ENCODE data around the gene SLC5A12.
"Not testable (repeated sequence)": the region's sequence is repeated elsewhere in the genome, so short reads cannot be mapped to it uniquely, and the experiment has no call there.

DNA sequence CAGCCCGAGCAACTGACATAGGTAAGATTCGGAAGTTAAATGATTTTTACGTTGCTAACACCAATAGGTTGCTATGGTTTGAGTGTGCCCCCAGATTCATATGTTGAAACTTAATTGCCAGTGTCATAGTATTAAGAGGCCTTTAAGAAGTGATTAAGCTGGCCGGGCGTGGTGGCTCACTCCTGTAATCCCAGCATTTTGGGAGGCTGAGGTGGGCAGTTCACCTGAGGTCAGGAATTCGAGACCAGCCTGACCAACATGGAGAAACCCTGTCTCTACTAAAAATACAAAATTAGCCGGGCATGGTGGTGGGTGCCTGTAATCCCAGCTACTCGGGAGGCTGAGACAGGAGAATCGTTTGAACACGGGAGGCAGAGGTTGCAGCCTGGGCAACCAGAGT, 78.5 kb downstream of the SLC5A12 start:
- TF ChIP-seq, protein P1, sequence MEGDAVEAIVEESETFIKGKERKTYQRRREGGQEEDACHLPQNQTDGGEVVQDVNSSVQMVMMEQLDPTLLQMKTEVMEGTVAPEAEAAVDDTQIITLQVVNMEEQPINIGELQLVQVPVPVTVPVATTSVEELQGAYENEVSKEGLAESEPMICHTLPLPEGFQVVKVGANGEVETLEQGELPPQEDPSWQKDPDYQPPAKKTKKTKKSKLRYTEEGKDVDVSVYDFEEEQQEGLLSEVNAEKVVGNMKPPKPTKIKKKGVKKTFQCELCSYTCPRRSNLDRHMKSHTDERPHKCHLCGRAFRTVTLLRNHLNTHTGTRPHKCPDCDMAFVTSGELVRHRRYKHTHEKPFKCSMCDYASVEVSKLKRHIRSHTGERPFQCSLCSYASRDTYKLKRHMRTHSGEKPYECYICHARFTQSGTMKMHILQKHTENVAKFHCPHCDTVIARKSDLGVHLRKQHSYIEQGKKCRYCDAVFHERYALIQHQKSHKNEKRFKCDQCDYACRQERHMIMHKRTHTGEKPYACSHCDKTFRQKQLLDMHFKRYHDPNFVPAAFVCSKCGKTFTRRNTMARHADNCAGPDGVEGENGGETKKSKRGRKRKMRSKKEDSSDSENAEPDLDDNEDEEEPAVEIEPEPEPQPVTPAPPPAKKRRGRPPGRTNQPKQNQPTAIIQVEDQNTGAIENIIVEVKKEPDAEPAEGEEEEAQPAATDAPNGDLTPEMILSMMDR (IDR thresholded peaks at IDR 0.05) = not testable (repeated sequence)
- TF ChIP-seq, protein P2, sequence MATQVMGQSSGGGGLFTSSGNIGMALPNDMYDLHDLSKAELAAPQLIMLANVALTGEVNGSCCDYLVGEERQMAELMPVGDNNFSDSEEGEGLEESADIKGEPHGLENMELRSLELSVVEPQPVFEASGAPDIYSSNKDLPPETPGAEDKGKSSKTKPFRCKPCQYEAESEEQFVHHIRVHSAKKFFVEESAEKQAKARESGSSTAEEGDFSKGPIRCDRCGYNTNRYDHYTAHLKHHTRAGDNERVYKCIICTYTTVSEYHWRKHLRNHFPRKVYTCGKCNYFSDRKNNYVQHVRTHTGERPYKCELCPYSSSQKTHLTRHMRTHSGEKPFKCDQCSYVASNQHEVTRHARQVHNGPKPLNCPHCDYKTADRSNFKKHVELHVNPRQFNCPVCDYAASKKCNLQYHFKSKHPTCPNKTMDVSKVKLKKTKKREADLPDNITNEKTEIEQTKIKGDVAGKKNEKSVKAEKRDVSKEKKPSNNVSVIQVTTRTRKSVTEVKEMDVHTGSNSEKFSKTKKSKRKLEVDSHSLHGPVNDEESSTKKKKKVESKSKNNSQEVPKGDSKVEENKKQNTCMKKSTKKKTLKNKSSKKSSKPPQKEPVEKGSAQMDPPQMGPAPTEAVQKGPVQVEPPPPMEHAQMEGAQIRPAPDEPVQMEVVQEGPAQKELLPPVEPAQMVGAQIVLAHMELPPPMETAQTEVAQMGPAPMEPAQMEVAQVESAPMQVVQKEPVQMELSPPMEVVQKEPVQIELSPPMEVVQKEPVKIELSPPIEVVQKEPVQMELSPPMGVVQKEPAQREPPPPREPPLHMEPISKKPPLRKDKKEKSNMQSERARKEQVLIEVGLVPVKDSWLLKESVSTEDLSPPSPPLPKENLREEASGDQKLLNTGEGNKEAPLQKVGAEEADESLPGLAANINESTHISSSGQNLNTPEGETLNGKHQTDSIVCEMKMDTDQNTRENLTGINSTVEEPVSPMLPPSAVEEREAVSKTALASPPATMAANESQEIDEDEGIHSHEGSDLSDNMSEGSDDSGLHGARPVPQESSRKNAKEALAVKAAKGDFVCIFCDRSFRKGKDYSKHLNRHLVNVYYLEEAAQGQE (IDR thresholded peaks at IDR 0.05; ENCODE audit: insufficient read depth in 1 of 2, low read depth in 2 of 2, low read length in 1 of 2) = not testable (repeated sequence)
